SH-SY5Y (cell line): ENCODE data around the gene EEF1AKMT4.

Source experiments
- GATA2 ChIP-seq: IDR thresholded peaks from 2 replicates; pipeline ENCODE4 v1.6.1; 2011; ENCODE audit warnings: mild to moderate bottlenecking, low read depth, low read length
- GATA3 ChIP-seq: IDR thresholded peaks from 2 replicates; pipeline ENCODE4 v1.6.1; 2011; ENCODE audit warnings: low read depth, mild to moderate bottlenecking, low read length, moderate library complexity

DNA sequence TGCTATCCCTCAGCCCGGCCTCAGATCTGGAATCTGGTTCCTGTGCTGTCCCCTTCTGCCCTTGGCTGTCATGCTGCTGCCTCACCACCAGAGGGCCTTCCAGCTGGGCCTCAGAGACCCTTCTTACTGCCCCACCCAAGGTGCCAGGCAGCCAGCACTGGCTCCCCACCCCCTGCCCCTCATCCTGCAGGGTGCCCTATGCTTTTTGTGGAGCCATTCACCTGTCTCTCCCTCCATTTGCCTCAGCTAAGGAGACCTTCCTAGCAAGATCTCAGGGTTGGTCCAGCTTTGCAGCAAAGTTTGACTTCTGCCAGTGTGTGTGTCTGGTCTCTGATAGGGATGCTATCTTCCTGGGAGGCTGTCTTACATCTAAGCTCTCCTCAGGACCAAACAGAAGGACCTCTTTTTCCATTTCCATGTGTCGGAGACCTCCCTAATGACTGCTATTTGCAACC, 22.0 kb upstream of the EEF1AKMT4 start:
- TF ChIP-seq GATA2: no peak
- TF ChIP-seq GATA3: no peak
